AML-193 (cell line): ENCODE results near the gene MBP.

Experiments used
- DNase-seq, 2 experiments: peaks; one replicate each; lab custom pipeline; 2025; lab: John Stamatoyannopoulos, UW

The MBP gene

DNA sequence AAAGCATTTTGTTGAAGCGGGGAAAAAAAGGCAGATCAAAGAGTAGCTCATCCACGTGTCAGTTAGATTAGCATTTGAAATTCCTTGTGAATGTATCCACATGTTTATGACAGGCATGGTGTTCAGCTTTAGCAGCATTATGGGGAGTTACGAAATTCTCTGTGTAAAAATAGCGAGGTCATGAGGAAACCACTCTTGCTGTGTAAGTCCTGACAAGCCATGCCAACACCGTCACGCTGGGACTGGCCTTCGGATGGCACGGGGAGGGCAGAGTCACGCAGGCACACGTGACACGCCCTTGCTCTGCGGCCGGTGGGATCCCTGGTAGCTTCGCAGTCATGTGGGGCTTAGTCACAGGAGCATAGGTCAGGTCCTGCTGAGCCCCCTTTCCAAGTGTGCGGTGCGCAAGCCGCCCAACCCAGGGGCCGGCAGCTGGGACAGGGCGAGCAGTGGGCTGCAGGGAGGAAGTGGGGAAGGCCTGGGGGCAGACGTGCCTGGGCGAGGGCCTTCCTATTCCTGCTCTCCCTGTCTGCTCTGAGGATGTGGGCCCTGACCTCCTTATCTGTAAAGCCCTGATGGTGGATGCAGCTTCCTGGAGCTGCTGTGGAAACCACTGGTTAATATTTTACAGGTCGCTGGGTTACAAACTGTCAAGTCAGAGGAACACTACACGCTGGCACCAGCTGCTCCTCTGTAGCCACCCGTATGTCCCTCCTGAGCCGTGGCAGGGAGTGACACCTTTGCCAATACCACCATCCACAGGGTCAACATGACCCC, 18.0 kb downstream of the MBP start:
- peak; percentile 93 to 96 for DNase-seq

DNA sequence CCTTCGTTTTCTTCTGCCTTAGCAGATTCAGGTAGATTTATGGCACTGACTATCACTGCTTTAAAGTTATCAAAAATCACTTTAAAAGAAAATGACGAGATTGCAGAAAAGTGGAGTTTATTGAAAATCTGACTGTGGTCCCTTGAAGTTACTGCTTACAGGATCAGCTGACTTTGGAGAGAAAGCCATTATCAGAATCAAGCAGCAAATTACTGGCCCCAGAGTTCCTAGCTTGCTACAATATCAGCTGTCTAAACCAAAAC, 18.5 kb downstream of the MBP start:
- DNase-seq = no peak

DNA sequence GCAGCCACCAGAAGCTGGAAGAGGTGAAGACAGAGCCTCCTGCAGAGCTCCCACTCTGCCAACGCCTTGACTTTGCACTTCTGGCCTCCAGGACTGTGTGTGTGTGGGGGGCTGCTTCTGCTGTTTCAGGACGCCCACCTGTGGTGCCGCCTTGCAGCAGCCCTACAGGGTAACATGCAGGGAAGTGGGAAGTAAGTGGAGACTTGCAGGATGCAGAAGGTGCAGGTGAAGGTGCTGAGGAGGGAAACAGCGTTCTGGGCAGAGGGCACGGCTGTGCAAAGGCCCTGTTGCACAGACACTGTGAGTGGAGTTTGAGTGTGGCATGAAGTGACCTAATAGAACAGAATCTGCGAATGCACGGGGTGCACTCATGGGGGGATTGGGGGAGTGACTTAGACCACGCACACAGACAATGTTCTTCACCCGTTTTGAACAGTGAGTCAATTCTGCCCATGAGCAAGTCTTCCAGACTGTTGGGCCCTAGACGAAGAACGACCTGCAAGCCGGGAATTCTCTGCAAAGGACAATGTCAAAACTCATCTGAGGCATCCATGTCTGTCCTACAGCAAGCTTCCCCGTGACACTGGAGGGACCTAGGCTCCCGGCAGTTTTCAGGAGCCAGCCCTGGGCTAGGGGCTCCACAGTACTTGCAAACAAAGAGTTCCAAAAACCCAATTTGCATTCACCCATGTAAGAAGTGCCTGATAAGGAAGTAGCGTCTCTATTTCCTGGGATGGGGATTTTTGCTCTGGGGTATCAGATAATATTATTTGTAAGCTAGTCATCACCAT, 19.0 kb downstream of the MBP start:
- no peak for DNase-seq

DNA sequence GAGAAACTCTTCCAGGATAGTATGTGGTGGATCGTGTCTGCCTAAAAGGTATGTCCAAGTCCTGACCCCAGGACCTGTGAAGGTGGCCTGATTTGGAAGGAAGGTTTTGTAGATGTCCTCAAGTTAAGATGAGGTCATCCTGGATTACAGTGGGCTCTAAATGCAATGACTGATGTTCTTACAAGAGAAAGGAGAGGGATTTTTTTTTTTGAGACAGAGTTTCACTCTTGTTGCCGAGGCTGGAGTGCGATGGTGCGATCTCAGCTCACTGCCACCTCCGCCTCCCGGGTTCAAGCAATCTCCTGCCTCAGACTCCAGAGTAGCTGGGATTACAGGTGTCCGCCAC, 19.9 kb downstream of the MBP start:
- no peak for DNase-seq

DNA sequence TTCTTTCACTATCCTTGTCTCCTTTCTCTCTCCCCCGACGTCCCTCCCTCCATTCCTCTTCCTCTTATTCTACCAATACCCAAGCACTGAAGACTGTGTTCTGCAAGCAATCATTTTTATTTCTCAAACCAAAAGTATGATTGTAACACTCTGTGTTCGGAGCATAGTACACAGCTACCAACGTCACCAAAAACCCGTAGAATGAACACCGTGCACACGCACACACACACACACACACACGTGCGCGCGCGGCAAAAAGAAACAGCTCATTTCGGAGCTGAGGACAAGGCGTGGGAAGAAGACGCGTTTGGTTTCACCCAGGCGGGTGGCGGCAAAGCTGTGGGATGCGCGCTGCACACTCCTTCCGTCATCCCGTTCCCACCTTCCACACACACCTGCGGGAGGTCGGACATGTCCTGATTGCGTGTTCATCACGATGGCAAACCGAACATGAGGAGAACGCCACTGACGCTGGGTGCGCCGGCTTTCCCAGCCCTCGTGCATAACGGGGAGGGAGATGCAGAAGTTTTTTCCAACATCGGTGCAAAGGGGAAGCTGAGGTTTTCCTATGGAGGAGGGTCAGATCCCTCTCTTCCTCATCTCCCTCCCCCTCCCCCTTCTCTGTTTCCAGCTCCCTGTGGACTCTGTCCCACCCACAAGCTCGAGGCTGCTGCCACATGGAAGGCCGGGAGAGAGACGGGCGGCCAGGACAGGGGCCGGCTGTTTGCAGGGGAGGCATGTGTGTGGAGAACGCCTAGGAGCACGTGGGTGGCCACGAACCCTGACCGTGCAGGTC, 20.4 kb downstream of the MBP start:
- DNase-seq = no peak

DNA sequence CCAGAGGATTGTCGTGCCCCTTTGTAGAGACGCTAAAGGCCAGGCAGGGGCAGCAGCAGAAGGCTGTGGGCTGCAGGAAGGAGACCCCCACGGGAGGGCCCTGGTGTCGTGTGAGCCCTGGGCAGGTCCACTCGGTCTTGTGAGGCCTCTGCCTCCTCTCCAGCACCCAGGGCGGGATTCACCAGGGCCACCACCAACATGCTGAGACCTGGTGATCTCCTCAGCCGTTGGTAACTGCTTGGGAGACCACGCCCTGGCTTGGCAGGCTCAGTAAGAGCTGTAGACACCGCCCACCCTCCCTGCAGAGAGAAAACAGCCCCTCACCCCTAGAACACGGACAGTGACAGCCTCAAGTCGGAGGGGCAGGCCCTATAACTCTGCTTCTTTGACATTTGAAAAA, 21.1 kb downstream of the MBP start:
- no peak for DNase-seq

DNA sequence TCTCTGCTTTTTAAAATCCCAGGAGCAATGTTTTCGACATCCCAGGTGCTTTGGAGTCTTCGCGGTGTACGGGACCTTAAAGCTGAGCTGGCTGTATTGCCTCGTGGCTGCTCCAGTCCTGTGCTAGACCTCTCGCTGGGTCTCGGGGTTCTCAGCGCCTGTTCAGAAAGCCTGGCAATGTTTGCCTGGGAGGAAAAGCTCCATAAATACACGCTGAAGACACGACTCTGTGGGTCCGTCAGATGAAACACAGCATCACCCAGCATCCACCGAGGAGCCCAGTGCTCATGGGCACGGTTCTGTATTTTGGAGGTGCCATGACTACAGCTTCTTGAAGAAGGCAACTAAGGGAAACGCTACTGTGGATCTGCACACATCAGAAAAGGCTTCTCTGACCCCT, 21.6 kb downstream of the MBP start:
- no peak for DNase-seq

DNA sequence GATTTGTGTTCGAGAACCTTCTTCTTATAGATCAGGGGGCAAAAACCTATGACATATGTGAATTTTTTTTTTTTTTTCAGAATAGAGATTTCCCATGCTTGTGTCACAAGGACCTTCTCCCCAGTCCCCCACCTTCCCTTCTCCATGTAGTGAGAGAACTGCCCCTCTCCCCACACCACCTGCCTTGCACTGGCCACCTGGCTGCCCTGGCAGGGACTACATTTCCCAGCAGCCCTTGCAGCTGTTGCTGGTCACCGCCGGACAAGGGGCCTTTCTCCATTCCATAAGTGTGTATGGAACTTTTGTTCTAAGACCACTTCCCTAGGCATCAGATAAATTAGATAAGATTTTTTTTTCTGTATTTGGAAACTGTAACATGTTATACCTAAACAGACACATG, 22.2 kb downstream of the MBP start:
- no peak for DNase-seq

DNA sequence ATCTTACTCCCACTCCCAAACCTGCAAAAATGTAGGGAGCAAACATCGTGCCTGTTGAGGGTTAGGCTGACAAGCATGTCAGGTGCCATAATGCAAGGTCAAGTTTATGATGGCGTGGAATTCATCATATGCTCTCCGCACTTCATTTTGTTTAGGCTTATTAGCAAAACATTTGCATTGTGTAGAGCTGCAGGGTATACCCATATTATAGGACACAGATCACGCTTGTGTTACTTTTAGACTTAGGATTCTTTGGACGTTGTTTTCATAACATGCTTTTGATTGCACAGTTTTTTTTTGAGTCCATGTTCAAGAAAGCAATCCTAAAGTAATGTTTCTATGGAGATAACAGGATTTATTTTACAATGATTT, 22.9 kb downstream of the MBP start:
- DNase-seq = no peak

DNA sequence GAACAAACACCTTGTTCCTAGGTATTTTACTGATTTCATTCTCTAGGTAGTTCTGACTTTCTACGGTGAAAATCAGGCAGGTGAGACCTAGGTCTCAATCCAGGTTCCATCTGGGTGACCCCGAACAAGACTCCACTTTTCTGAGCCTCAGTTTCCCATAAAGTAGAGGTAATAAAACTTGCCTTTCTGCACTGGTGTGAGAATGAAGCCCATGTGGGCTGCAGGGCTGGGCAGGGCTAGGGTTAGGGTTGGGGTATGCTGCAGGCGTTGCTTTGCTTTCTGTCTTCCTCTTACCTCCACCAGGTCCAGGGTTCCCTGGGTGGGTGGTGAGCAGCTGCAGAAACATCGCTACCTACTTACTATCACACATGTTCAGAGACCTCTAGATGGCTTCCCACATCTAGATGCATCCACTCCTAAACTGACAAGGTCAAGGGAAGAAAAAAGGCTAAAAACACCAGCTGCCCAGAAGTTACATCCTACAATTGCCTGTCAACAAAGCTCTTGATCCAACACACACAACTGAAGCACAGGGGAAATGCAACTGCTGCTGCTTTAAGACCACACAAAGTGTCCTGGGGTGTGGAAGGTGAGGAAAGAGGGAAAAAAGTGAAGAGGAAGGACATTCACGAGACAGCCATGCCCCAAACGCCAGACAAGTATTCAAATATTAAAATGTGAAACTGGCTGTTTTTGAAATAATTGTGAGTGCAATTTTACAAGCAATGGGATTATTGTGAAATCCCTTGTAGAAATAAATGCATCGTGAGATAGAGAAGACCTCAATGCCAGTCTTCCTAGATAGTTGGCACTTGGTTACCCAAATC, 23.5 kb downstream of the MBP start:
- no peak for DNase-seq

DNA sequence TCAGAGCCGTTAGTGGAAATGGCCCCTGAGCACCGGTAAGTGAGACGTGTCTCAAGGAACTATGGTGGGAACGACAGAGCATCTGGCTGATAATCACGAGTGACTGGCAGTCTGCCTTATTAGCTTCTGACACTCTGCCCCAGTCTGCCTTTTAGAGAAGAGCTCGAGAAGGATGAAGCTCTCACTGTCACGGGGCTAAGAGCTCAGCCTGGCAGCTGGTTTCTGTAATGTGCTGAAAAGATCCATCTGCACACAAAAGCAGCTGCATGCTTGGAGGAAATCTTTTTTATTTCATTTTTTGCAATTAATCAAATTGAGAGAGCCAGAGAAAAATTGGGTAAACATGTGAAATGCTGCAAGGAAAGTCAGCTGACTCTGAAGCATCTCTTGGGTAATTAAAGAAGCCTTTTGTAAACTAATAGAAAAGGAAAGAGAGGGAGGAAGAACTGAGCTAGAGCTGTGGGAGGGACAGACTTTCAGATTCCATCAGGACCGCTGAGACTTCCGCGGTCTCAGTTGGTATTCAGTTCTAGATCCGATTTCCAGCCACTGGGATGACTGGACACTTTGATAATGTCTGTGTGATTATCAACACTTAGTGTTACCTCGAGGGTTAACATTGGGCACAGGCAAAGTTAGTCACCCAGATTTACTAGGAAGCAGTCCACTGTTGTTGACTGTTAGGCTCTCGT, 24.4 kb downstream of the MBP start:
- no peak for DNase-seq

DNA sequence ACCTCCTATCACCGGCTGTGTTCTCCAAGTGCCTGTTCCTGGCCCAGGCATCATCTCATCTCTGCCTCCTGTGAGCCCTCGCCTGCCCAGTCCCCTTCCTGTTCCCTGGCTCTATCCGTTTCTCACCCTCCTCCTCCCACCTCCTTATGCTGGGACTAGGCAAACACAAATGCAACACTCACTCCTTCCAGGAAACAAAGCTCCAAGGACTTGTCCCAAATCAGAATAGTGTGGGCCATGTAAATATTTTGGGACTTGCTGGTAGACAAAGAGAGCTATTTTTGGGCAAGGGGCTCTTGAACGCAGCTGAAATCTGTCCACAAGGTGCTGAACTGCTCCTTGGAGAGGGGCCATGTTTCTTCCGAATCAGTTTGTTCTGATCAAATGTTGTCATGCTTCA, 25.3 kb downstream of the MBP start:
- DNase-seq = no peak

DNA sequence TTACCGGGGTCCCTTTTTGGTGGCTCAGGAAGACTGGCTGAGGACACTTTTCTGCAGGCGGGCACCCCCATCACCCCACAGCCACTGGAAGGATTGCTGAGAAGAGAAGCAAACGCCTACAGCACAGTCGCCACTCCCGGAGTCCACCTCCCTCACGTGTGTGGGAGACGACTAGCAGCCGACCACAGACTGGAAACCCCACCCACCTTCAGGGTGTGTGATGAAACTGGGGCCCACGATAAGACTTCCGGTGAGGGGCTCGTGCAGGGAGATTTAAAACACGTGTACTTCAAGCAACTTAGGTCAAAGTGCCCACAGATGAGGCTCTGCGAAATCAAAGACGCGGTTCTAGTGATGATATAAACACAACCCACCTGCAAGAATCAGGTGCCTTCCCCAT, 26.3 kb downstream of the MBP start:
- DNase-seq = no peak

DNA sequence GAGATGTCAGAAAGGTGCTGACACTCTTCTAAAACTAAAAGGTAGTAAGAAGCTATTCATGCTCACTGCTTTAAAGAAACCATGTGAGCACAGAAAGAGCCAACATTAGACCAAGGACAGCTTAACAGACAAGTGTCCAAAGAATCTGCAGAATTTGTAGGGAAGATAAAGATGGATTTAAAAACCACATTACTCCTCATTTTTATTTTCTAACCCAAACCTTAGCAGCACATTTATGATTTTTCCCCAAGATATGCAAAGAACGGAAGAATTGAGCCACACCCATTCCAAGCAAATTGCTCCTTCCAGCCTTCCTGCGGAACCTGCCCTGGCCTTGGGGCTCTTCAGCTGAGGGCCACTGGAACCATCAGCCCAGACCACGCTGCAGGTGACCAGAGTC, 26.9 kb downstream of the MBP start:
- DNase-seq = no peak

DNA sequence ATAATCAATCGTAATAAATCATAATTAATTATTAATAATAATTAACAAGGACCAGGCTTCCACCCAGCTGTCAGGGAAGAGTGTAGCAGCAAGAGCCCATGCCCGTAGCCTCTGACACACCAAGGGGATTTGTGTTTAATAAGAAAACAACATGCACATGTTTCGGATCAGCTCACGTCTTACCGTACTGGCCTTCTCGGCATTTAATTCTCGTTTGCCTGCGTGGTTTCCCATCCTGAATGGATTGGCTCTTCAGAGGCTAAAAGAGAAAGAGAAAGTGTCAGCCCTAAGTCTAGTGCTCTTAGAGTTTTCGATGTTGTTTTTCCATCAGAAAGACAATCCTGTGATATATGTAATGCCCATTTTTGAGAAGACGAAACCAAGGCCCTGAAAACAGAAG, 27.6 kb downstream of the MBP start:
- DNase-seq = no peak

DNA sequence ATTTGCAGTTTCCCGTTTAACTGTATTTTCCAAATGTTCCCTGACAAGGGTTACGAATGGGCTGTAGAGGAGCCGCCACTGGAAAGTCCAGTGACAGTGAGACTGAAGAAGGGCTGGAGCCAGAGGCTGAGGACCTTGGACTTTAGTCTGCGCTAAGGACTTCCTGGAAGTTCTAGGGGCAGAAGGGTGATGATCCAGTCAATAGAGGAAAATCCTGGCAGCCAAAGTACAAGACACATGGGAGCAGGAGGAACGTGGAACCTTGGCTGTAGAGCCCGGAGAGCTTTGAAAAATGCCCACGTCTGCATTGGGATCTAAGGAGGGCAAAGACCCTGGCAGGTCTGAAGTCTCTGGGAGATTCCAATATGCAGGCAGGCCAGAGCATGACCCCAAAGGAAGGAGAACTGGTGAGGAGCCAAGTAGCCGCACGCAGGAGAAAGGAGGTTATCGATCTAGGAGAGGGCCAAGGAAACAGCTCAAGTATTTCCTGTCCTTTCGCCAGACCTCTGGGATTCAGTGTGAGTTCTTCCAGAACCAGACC, 28.5 kb downstream of the MBP start:
- no peak for DNase-seq

DNA sequence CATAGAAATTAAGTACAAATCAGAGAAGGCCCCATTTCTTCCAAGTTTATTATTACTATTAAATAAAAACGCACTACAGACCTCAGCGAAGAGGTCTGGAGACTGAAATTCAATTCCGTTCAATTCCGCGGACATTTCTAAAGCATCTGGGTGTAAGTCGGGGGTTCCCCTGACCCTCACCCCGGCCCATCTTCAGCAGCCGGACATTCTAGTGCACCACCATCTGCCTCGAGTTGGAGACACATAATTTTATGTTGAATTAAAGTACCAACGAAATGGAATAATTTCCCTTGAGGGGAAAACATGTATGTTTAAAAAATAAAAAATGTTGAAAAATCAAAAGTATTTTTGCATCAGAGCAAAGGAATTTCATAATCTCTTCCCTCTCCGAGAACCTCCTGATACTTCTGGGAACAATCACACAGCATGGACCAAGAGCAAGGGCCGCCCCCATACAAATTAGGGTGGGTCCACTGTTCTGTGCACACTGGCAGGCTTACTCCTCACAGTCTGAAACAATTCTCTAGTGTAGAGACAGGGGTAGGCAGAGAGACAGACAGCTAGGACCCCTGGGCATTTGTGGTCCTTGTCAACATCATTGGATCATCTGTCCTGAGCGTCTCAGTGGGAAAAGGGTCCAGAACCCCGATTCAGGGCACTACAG, 29.3 kb downstream of the MBP start:
- no peak for DNase-seq

DNA sequence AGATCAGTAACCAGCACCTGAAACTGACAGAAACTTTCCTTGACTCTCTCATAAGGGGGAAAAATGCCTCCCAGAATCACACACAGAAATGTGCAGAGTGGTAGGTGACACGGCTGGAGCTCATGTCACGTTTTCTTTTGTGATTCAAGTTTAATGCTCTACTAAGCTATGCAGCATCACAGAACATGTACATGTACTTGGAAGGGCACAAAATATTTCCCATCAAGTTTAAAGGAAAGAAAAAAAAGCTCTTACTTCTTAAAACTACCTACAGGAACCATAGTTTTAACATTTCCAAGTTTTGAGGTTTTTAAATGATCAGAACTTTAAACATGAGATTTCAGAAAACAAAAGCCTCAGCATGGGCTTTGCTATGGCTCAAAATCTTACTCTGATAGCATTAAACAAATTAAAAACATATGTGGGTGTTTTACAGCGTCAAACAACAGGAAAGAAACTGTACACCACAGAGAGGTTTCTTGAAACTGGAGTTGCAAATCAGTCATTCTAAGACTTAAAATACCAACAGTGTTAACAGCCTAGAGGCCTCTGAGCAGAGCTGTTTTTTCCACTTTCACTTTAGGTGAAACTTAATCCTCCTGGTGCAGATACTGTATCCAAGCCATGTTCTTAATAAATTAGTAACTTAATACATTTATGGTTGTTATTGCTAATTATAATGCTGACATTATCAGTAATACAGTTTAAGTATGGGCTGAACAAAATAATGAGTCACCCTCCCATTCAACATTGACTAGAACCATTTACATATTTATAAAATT, 30.1 kb downstream of the MBP start:
- DNase-seq = no peak

DNA sequence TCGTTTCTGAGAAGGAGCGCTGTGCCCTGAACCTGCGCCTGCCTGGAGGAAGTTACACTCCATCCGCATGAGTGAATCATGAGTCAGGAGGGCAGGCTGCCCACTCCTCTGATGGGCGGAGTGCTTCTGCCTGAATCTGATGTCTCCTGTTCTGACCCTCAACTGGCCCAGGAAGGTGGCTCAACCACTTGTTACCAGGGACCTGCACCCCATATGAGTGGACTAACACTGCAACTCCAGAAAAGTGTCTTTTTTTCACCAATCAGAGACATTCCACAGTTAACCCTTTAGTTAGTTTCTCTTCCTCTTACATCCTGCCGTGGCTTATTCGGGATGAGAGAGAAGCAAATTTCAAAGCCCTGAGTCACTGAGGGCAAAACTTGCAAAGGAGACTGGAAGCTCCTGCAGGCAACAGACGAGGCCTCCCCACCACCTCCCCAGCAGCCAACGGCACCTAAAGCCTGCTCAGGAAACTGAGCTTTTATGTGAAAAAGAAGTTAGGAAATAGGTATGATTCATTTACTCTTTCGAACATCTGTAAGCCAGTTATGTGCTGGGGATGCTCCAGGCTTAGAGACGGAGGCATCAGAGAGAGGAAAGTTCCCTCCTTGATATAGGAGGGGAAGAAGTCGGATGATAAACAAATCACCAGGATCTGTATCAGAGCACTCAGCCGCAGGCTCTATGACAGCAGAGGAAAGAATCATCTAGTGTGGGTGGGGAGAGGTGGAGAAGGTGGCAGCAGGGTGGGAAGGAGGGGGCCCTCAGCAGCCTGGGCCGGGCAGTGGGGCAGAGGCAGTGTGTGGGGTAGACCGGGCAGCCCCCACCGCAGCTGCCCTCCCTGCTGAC, 30.9 kb downstream of the MBP start:
- peak; percentile 59 to 83 for DNase-seq
